ENCODE results near the gene CLIC4.
"Not testable (repeated sequence)": the region's sequence is repeated elsewhere in the genome, so short reads cannot be mapped to it uniquely, and the experiment has no call there.

The CLIC4 gene

GRCh38 chr1:24806588-24806987, 61.3 kb downstream of the CLIC4 start:
- DNase-seq (ENCODE audit: low read depth, low spot score) = no peak

- not testable (repeated sequence) for DNase-seq (ENCODE audit: low read depth, low spot score)
These were observed 66.2 kb downstream of the CLIC4 start for GRCh38 chr1:24811494-24811893.

GRCh38 chr1:24820221-24820620, 75.0 kb downstream of the CLIC4 start:
- not testable (repeated sequence) for DNase-seq (ENCODE audit: low read depth, low spot score)

- DNase-seq (ENCODE audit: low read depth, low spot score) = no peak
These were observed 77.6 kb downstream of the CLIC4 start for GRCh38 chr1:24822887-24823286.

DNA sequence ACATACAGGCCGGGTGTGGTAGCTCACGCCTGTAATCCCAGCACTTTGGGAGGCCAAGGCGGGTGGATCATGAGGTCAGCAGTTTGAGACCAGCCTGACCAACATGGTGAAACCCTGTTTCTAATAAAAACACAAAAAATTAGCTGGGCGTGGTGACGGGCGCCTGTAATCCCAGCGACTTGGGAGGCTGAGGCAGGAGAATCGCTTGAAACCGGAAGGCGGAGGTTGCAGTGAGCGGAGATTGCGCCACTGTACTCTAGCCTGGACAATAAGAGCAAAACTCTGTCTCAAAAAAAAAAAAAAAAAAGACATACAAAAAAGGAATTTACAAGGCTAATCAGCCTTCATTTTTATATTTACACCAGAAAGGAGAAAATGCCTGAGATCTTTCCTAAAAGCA, 78.2 kb downstream of the CLIC4 start:
- DNase-seq (ENCODE audit: low read depth, low spot score) = not testable (repeated sequence)

DNA sequence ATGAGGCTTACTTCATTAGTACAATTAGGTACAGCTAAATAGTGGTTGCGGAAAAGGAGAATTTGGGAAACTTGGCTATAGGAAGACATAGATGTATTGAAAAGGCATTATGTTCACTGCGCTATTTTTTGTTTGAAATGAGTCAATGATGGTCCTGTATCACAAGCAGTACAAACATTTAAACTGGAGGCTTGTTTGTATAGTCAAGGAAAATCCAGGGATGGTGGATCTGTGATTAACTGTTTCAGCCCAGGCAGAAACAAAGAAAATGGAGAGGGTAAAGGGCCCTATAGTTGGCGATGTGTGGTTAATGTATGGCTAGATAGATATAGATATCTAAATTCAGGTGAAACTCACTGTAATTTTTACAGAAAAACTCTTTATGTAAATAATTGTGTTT, 79.9 kb downstream of the CLIC4 start:
- no peak for DNase-seq (ENCODE audit: low read depth, low spot score)

DNA sequence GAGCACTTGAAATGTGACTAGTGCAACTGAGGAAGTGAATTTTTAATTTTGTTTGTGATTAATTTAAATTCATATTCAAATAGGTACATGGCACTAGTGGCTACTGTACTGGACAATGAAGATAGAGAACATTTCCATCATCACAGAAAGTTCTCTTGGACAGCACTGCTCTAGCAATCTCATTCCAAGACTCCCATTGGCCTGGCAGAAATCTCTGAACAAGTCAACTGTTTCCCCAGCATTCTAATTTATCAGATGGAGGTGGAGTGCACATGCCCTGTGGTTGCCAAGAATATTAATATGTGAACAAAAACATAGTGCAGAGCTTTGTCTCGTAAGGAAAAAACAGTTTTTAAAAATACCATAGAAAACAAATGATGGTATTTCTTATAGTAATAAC, 81.3 kb downstream of the CLIC4 start:
- no peak for DNase-seq (ENCODE audit: low read depth, low spot score)

DNA sequence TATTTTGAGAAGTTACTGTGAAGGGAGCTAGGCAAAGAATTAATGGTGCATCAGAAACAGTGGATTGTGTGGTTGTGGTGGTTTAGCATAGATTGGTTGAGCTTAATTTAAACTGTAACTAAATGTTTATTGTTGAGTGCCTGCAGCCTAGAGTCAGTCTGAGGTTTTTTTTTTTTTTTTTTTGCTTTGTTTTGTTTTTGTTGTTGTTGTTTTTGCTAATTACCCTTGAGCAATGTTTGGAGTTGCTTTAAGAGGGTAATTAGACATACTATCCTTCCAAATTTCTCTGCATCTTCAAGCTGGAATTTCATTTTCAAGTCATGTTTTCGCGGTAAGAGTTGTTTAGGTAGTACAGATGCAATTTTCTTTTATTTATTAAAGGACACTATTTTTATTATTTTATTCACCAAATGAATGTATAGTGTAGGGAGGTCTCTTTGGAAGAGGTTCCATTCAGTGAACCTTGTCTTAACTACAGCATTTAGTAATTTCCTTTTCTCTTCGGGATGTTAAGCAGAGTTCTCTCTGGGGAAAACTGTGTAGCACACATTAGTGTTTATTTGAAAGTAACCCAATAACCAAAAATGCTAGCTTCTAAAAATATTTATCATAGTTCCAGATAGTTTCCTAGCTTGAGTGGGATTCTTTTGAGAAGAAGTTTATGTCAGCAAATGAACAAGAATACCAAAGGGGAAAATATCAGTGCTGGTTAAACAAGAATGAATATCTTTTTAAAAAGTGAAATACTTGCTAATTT, 82.3 kb downstream of the CLIC4 start:
- DNase-seq (ENCODE audit: low read depth, low spot score) = no peak

GRCh38 chr1:24828183-24828886, 83.1 kb downstream of the CLIC4 start:
- DNase-seq (ENCODE audit: low read depth, low spot score) = no peak

DNA sequence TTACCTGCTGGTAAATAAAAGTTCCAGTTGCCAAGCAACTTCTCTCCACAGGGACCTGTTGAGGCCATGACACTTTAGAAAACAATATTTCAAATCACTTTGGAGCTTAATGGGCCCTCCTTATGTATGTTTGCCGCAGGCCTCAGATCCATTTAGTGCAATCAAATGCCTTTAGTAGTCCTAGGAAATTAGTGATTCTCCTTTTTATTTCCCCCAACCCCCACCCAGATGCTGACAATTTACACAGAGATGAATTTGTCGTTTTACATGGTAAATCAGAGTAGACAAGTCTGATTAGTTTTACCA, 83.6 kb downstream of the CLIC4 start:
- no peak for DNase-seq (ENCODE audit: low read depth, low spot score)

- no peak for DNase-seq (ENCODE audit: low read depth, low spot score)
These were observed 85.5 kb downstream of the CLIC4 start for GRCh38 chr1:24830680-24831272.

DNA sequence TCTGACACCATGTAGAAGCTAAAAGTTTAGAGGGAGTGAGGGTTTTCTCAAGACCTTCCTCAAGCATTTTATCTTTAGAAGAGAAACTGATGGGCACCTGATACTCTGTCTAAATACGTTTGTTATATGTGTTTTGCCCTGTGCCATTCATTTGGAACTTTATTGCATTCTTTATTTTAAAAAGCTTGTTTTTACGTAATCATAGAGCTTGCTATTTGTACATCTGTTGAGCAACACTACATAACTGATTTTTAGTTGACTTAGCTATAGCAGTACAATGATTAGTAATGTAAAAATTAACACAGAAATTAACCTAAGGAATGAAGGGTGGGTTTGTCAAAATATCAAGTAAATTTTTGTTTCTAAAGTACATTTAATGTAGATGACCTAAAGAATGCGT, 96.3 kb downstream of the CLIC4 start:
- no peak for DNase-seq (ENCODE audit: low read depth, low spot score)

DNA sequence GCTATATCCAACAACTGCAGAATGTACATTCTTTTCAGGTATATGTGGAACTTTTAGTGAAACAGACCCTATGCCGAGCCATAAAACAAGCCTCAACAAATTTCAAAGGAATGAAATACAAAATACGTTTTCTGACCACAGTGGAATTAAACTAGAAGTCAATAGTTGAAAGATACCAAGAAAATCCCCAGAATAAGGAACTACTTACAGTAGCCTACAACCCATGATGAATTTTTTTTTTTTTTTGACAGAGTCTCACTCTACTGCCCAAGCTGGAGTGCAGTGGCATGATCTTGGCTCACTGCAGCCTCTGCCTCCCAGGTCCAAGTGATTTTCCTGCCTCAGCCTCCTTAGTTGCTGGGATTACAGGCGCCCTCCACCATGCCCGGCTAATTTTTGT, 101.4 kb downstream of the CLIC4 start:
- DNase-seq (ENCODE audit: low read depth, low spot score) = no peak

GRCh38 chr1:24847995-24848881, 103.0 kb downstream of the CLIC4 start:
- peak; percentile 74 for DNase-seq (ENCODE audit: low read depth, low spot score)

DNA sequence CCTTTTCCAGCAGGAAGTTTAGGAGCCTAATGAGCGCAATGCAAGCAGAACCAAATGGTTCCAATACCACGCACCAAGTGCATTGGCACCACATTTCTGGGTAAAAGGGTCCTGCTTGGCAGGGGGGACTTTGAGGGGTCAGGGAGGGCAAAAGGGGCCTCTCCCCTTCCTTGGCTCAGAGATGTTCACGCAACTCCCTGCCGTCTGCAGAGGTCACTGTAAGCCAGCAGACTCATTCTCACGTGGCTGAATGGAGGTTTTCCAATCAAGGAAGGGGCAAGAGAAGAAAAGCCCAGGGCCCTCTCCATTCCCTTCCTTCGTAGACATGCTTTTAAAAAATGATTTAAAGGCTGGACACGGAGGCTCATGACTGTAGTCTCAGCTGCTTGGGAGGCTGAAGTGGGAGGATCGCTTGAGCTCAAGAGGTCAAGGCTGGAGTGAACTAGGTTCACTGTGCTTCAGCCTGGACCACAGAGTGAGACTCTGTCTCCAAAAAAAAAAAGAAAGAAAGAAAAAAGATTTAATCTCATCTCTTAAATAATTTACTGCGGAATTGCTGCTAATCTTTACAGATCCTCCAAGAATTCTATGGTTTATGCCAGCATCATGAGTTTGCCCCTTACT, 104.5 kb downstream of the CLIC4 start:
- no peak for DNase-seq (ENCODE audit: low read depth, low spot score)

DNA sequence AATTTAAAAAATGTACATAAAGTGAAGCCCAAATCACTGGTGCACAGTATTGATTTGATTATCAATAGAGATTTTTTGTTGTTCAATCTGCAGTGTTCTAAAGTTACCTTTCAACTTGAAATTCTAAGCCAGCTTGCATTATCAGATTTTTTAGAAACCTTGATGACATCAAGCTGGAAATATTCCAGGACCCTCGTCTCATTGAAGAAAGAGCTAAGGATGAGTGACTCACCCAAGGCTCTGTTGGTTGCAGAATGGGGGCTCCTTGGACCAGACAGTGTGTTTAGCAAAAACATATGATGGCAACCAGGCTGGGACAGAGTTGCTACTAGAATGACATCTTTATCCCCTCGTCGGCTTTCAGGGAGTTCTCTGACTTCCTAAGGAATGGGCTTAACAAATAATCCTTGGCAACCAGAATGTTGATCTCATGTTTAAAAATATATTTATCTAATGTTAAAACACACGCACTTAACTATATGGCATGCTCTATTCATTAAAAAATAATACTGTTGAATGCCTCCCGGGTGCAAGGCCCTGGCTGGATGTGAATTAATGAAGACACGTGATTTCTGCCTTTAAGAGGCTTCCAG, 105.2 kb downstream of the CLIC4 start:
- no peak for DNase-seq (ENCODE audit: low read depth, low spot score)

- no peak for DNase-seq (ENCODE audit: low read depth, low spot score)
These were observed 108.4 kb downstream of the CLIC4 start for GRCh38 chr1:24853649-24854048.

GRCh38 chr1:24855474-24855873, 110.2 kb downstream of the CLIC4 start:
- no peak for DNase-seq (ENCODE audit: low read depth, low spot score)

GRCh38 chr1:24856787-24857506, 111.7 kb downstream of the CLIC4 start:
- no peak for DNase-seq (ENCODE audit: low read depth, low spot score)

GRCh38 chr1:24857507-24858133, 112.4 kb downstream of the CLIC4 start:
- DNase-seq (ENCODE audit: low read depth, low spot score) = no peak

All from iPS DF 19.7 (cell line).